ENCODE data around the gene MPPED2. TPM values are rescaled to one million over a fixed set of nuclear protein-coding genes. Genes with fewer than 3 reads are reported as not detected.

MPPED2 gene
- total and polyA plus RNA-seq, 2 donors (not counting 3 experiments of a cell fraction or from before 2014, with no cell fraction given): not detected

DNA sequence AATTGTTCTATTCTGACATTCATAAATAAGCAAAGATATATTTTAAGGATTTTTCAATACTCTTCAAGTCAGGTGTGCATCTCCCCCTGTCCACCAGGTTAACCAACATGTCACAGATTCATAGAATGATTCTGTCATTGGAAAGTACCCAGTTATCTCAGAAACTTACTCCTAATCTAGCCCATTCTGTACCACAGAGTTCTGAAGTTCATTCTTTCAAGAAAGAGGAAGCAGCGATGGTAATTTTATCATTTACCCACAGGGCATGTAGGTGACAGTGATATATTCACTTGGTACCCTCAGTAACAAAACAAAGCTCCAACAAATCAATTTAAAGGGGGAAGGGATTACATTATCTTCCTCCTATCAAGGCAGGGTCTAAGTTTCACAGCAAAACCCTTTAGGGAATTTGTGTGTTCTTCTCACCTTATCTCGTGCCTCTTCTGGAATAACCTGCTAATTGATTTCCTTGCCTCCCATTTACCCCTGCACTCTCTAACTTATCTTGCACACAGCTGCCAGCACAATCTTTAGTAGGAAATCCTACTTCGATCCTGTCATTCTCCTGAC, 19.0 kb upstream of the MPPED2 start:
- H3K79me2 ChIP-seq (ENCODE audit: control insufficient read depth, insufficient read depth, low read length): no peaks in the 10 kb centered on the region
- no peaks in the 10 kb centered on the region for H4K20me1 ChIP-seq (replicated peaks; ENCODE audit: control insufficient read depth, extremely low read depth, insufficient read depth, low read length)
- intact Hi-C loops (cut with micrococcal nuclease) (no loop called here), dilution Hi-C loops (cut with MboI; ENCODE audit: extremely low pct_ligation_motif_present, low sequenced_read_pairs) (no loop called here)
- DNase-seq (ENCODE audit: low read depth, low spot score) (no peak), FAIRE-seq (no peak)
- no peak overlapping the region for H3K9ac ChIP-seq (replicated peaks; ENCODE audit: extremely low read depth, insufficient read depth, low read length)
- no peak overlapping the region for H3K4me3 ChIP-seq (replicated peaks in 1 of 3; ENCODE audit: insufficient read depth in 1 of 3, low read depth in 1 of 3, low read length in 3 of 3)
- TF ChIP-seq POLR2A (IDR thresholded peaks at IDR 0.05; ENCODE audit: low read depth, low read length): no peak
- no peak for TF ChIP-seq GATA2 (IDR thresholded peaks at IDR 0.05; ENCODE audit: insufficient read depth, insufficient read length, low read depth, low read length)
- no peak for TF ChIP-seq MYC (IDR thresholded peaks at IDR 0.05; ENCODE audit: low read depth, low read length)
- no peak for TF ChIP-seq EZH2 (IDR thresholded peaks at IDR 0.05; ENCODE audit: borderline replicate concordance, low read depth, low read length, severe bottlenecking)
- no peak for TF ChIP-seq POLR2AphosphoS5 (IDR thresholded peaks at IDR 0.05; ENCODE audit: insufficient read depth, low read depth, low read length)
- TF ChIP-seq FOS (IDR thresholded peaks at IDR 0.05; ENCODE audit: borderline replicate concordance, insufficient read depth, low read length): no peak
- TF ChIP-seq MAX (IDR thresholded peaks at IDR 0.05; ENCODE audit: insufficient read depth, insufficient read length): no peak
- no peak for TF ChIP-seq JUN (IDR thresholded peaks at IDR 0.05; ENCODE audit: borderline replicate concordance, insufficient read depth, insufficient read length, low read depth)
- TF ChIP-seq CTCF (IDR thresholded peaks at IDR 0.05; ENCODE audit: extremely low read depth in 1 of 2, insufficient read depth in 1 of 2, low read depth in 1 of 2, low read length in 2 of 2): no peak
- no peak overlapping the region for H3K27ac ChIP-seq (ENCODE audit: insufficient read depth, low read depth, low read length)
- ChIA-PET POLR2A (no interaction called here), CTCF (no interaction called here)
- H3K27me3 ChIP-seq (ENCODE audit: control insufficient read depth in 2 of 2, insufficient read depth in 2 of 2, low read length in 2 of 2): no peaks in the 10 kb centered on the region
- no peaks in the 10 kb centered on the region for H3K9me1 ChIP-seq (replicated peaks; ENCODE audit: control insufficient read depth, extremely low read depth, insufficient read depth, low read length)
- no peak overlapping the region for H2AFZ ChIP-seq (ENCODE audit: low read depth, low read length)
- H3K9me3 ChIP-seq (replicated peaks; ENCODE audit: control insufficient read depth, insufficient read depth, low read length): no peaks in the 10 kb centered on the region
- no peak overlapping the region for H3K4me2 ChIP-seq (ENCODE audit: insufficient read depth, low read length)
- BruUV-seq (replicated peaks): no TSS peak
- no peaks in the 10 kb centered on the region for H3K4me1 ChIP-seq (ENCODE audit: control insufficient read depth, extremely low read depth, insufficient read depth, low read length)
- H3K36me3 ChIP-seq (ENCODE audit: control insufficient read depth in 2 of 2, extremely low read depth in 1 of 2, insufficient read depth in 2 of 2, low read length in 2 of 2): no peaks in the 10 kb centered on the region
